Fibroblast of the aortic adventitia (primary cell): ENCODE data around the gene CTIF. TPM values are rescaled to one million over a fixed set of nuclear protein-coding genes. Genes with fewer than 3 reads are reported as not detected.
A peak's percentile ranks its signal among the peaks of the same experiment; 100 is the strongest.

Source experiments
- DNase-seq: peaks from one replicate; pipeline ENCODE4 v3.0.0-alpha.2; 2010; ENCODE audit warnings: low read depth
- H3K4me3 ChIP-seq: 2 replicates; pipeline ENCODE4 v1.5.1; 2011; ENCODE audit warnings: low read depth, mild to moderate bottlenecking, control low read depth, low read length, moderate library complexity
- CTCF ChIP-seq: IDR thresholded peaks from 2 replicates; pipeline ENCODE4 v1.5.1; 2011; ENCODE audit warnings: mild to moderate bottlenecking, low read length, control low read depth, inconsistent platforms; ENCODE audit not compliant: insufficient read depth
- total RNA-seq: library from RNA; depleted of rRNA; stranded (reverse); fragments of >200 nt; gene quantifications from 2 replicates; pipeline ENCODE4 v1.2.3, GENCODE V29; 2012; ENCODE audit warnings: low replicate concordance

CTIF gene
- total RNA-seq, 1 donor: 29.0 TPM

- DNase-seq: no peak
- H3K4me3 ChIP-seq: no peak overlapping the region
- TF ChIP-seq CTCF: no peak
These were observed 259.8 kb downstream of the CTIF start for GRCh38 chr18:48798334-48799245.

- TF ChIP-seq CTCF: no peak
- no peak for DNase-seq
These were observed 261.0 kb downstream of the CTIF start for GRCh38 chr18:48799724-48800315.

GRCh38 chr18:48800466-48800865 lies 261.6 kb downstream of the CTIF start:
- no peak for TF ChIP-seq CTCF
- H3K4me3 ChIP-seq: no peak overlapping the region
- no peak for DNase-seq

More at GRCh38 chr18:48799724-48800315, 261.0 kb downstream of the CTIF start:
- no peak overlapping the region for H3K4me3 ChIP-seq

- peak; percentile 33 for DNase-seq
- no peak for TF ChIP-seq CTCF
- H3K4me3 ChIP-seq: no peak overlapping the region
These were observed 262.3 kb downstream of the CTIF start for GRCh38 chr18:48800876-48801727.

GRCh38 chr18:48801728-48802542 lies 263.1 kb downstream of the CTIF start:
- no peak for TF ChIP-seq CTCF
- H3K4me3 ChIP-seq: no peak overlapping the region
- no peak for DNase-seq
